WTC11 (cell line): ENCODE measurements around the gene FRYL. TPM values are rescaled to one million over a fixed set of nuclear protein-coding genes. Genes with fewer than 3 reads are reported as not detected.

ENCODE experiments used
- ATAC-seq: fragments of 200-7000 bp; cut with Tn5 transposase; 2 replicates; pipeline ENCODE4 v1.10.0; 2021; ENCODE audit warnings: mild to moderate bottlenecking, moderate library complexity
- CTCF ChIA-PET: fragments of 300-600 bp; sonication (Branson Sonifier 250); formaldehyde crosslinking; loops from one replicate; lab custom pipeline; 2021; ENCODE audit warnings: antibody characterized with exemption; lab: Charles Lee
- POLR2A ChIA-PET: fragments of 350-600 bp; sonication (Branson Sonifier 250); formaldehyde crosslinking; loops from one replicate; lab custom pipeline; 2021; ENCODE audit warnings: antibody characterized with exemption; lab: Charles Lee
- DNase-seq: peaks from one replicate; pipeline ENCODE4 v3.0.0; 2021; ENCODE audit warnings: low spot score
- H3K27ac Mint-ChIP-seq: 2 replicates; pipeline ENCODE4 v1.8.0; 2021; ENCODE audit warnings: mixed read lengths
- H3K27me3 Mint-ChIP-seq: 2 replicates; pipeline ENCODE4 v1.8.0; 2021; ENCODE audit warnings: low read depth, mild to moderate bottlenecking, moderate library complexity, mixed read lengths
- H3K36me3 Mint-ChIP-seq: 2 replicates; pipeline ENCODE4 v1.8.0; 2021; ENCODE audit warnings: mixed read lengths
- H3K4me1 Mint-ChIP-seq: 2 replicates; pipeline ENCODE4 v1.8.0; 2022; ENCODE audit warnings: mixed read lengths
- H3K4me3 Mint-ChIP-seq: 2 replicates; pipeline ENCODE4 v1.8.0; 2021; ENCODE audit warnings: mild to moderate bottlenecking, moderate library complexity, mixed read lengths
- H3K9me3 Mint-ChIP-seq: 2 replicates; pipeline ENCODE4 v1.8.0; 2021; ENCODE audit warnings: mixed read lengths
- CREM ChIP-seq: sonication (generic); formaldehyde crosslinking; IDR thresholded peaks from 2 replicates; pipeline ENCODE4 v1.8.1; 2022; ENCODE audit warnings: mild to moderate bottlenecking, missing genetic modification reagents, moderate library complexity
- ELF4 ChIP-seq: sonication (generic); formaldehyde crosslinking; IDR thresholded peaks from 2 replicates; pipeline ENCODE4 v1.8.1; 2022; ENCODE audit warnings: low read depth, mild to moderate bottlenecking, moderate library complexity, missing genetic modification reagents
- FOXJ3 ChIP-seq: sonication (generic); formaldehyde crosslinking; IDR thresholded peaks from 2 replicates; pipeline ENCODE4 v1.9.0; 2021; ENCODE audit warnings: missing genetic modification reagents, mild to moderate bottlenecking, borderline replicate concordance
- GRHL2 ChIP-seq: fragments of 250-450 bp; sonication (Bioruptor Pico); IDR thresholded peaks from 2 replicates; pipeline ENCODE4 v1.8.0; 2022; ENCODE audit warnings: mild to moderate bottlenecking, moderate library complexity; ENCODE audit not compliant: insufficient replicate concordance, severe bottlenecking
- NFATC4 ChIP-seq: fragments of 250-450 bp; sonication (Bioruptor Pico); IDR thresholded peaks from 2 replicates; pipeline ENCODE4 v1.9.0; 2021; ENCODE audit warnings: mild to moderate bottlenecking
- NFE2L1 ChIP-seq: sonication (generic); formaldehyde crosslinking; IDR thresholded peaks from 2 replicates; pipeline ENCODE4 v1.8.1; 2023; ENCODE audit warnings: missing genetic modification reagents
- NR1H2 ChIP-seq: sonication (generic); formaldehyde crosslinking; IDR thresholded peaks from 2 replicates; pipeline ENCODE4 v1.9.0; 2021; ENCODE audit warnings: mild to moderate bottlenecking, moderate library complexity, missing genetic modification reagents
- NR2C2 ChIP-seq: sonication (generic); formaldehyde crosslinking; IDR thresholded peaks from 2 replicates; pipeline ENCODE4 v1.8.0; 2022; ENCODE audit warnings: mild to moderate bottlenecking, missing genetic modification reagents
- RELA ChIP-seq: sonication (generic); formaldehyde crosslinking; IDR thresholded peaks from 2 replicates; pipeline ENCODE4 v1.8.1; 2022; ENCODE audit warnings: missing genetic modification reagents, mild to moderate bottlenecking, borderline replicate concordance
- RORB ChIP-seq: fragments of 250-450 bp; sonication (Bioruptor Pico); IDR thresholded peaks from 2 replicates; pipeline ENCODE4 v1.9.0; 2021; ENCODE audit warnings: mild to moderate bottlenecking
- SP1 ChIP-seq: sonication (generic); formaldehyde crosslinking; conservative IDR thresholded peaks from 2 replicates; pipeline ENCODE4 v1.8.1; 2022; ENCODE audit warnings: missing genetic modification reagents
- TEAD1 ChIP-seq: sonication (generic); formaldehyde crosslinking; IDR thresholded peaks from 2 replicates; pipeline ENCODE4 v1.8.0; 2022; ENCODE audit warnings: mild to moderate bottlenecking, missing genetic modification reagents
- TEAD4 ChIP-seq: sonication (generic); formaldehyde crosslinking; IDR thresholded peaks from 2 replicates; pipeline ENCODE4 v1.8.0; 2022; ENCODE audit warnings: mild to moderate bottlenecking, missing genetic modification reagents
- ZBTB21 ChIP-seq: sonication (generic); formaldehyde crosslinking; IDR thresholded peaks from 2 replicates; pipeline ENCODE4 v1.8.1; 2023; ENCODE audit warnings: mild to moderate bottlenecking, missing genetic modification reagents, borderline replicate concordance
- ZNF263 ChIP-seq: sonication (generic); formaldehyde crosslinking; IDR thresholded peaks from 2 replicates; pipeline ENCODE4 v1.8.1; 2022; ENCODE audit warnings: low read depth, mild to moderate bottlenecking, moderate library complexity, missing genetic modification reagents
- ZNF423 ChIP-seq: fragments of 250-450 bp; sonication (Bioruptor Pico); IDR thresholded peaks from 2 replicates; pipeline ENCODE4 v2.1.2; 2022; ENCODE audit warnings: mild to moderate bottlenecking, moderate library complexity
- total RNA-seq: library from RNA; stranded (reverse); gene quantifications from 3 replicates; pipeline ENCODE4 v1.2.3, GENCODE V29; 2021
- TF ChIP-seq, protein P1 (sequence below): fragments of 250-450 bp; sonication (Bioruptor Pico); IDR thresholded peaks from 2 replicates; pipeline ENCODE4 v1.9.0; 2021; ENCODE audit warnings: moderate library complexity, mild to moderate bottlenecking, inconsistent platforms, borderline replicate concordance
- TF ChIP-seq, protein P2 (sequence below): sonication (generic); formaldehyde crosslinking; IDR thresholded peaks from 2 replicates; pipeline ENCODE4 v1.8.1; 2023; ENCODE audit warnings: mild to moderate bottlenecking, missing genetic modification reagents, borderline replicate concordance
- TF ChIP-seq, protein P3 (sequence below): sonication (generic); formaldehyde crosslinking; conservative IDR thresholded peaks from 2 replicates; pipeline ENCODE4 v1.8.1; 2023; ENCODE audit warnings: mild to moderate bottlenecking, low read depth, missing genetic modification reagents, moderate library complexity
- TF ChIP-seq, protein P4 (sequence below): sonication (generic); formaldehyde crosslinking; IDR thresholded peaks from 2 replicates; pipeline ENCODE4 v1.8.1; 2023; ENCODE audit warnings: mild to moderate bottlenecking, moderate library complexity, missing genetic modification reagents
- TF ChIP-seq, protein P5 (sequence below): fragments of 200-600 bp; IDR thresholded peaks from 2 replicates; pipeline ENCODE4 v1.8.0; 2022; ENCODE audit warnings: antibody characterized with exemption

The FRYL gene
- total RNA-seq, 1 experiment from 2014 or later: 38.7 TPM

DNA sequence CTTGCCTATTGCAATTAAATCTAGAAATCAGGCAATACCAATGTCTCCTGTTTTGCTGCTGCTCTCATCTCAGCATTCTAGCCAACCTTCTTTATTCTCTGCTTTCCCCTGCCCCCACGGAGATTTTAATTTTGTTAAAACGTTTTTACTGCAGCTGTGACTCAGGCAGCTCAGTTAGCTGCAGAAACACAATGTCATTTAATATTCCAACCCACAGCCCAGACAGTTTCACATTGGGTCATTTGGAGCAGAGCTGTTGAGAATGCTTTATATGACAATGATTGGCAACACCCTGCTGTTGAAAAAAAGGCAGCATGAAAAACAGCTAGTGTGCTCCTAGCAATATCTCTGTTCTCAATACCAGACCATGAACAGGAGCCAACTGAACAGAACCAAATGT, 309.5 kb downstream of the FRYL start:
- Mint-ChIP-seq H3K27ac (no peak overlapping the region), H3K4me1 (peaks cover 11% of the 10 kb centered on the region), H3K36me3 (no peaks in the 10 kb centered on the region), H3K4me3 (no peak overlapping the region), H3K27me3 (no peaks in the 10 kb centered on the region), H3K9me3 (no peaks in the 10 kb centered on the region)
- DNase-seq (no peak), ATAC-seq (no peak)
- ChIA-PET POLR2A (no interaction called here), CTCF (interaction anchor here (0.6 kb wide), 1 partner anchor 361 kb away, joined by 3 read pairs; no protein-coding TSS in a partner anchor)
- TF ChIP-seq, protein P1, sequence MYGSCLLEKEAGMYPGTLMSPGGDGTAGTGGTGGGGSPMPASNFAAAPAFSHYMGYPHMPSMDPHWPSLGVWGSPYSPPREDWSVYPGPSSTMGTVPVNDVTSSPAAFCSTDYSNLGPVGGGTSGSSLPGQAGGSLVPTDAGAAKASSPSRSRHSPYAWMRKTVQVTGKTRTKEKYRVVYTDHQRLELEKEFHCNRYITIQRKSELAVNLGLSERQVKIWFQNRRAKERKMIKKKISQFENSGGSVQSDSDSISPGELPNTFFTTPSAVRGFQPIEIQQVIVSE (CRISPR knock-in tag): no peak
- no peak for TF ChIP-seq SP1 (CRISPR knock-in tag)
- TF ChIP-seq RELA (CRISPR knock-in tag): no peak
- no peak for TF ChIP-seq TEAD1 (CRISPR knock-in tag)
- no peak for TF ChIP-seq GRHL2 (CRISPR knock-in tag)
- no peak for TF ChIP-seq NR2C2 (CRISPR knock-in tag)
- TF ChIP-seq TEAD4 (CRISPR knock-in tag): no peak
- no peak for TF ChIP-seq FOXJ3
- no peak for TF ChIP-seq ELF4 (CRISPR knock-in tag)
- TF ChIP-seq RORB (CRISPR knock-in tag): no peak
- no peak for TF ChIP-seq NFE2L1 (CRISPR knock-in tag)
- TF ChIP-seq CREM: no peak
- TF ChIP-seq, protein P2, sequence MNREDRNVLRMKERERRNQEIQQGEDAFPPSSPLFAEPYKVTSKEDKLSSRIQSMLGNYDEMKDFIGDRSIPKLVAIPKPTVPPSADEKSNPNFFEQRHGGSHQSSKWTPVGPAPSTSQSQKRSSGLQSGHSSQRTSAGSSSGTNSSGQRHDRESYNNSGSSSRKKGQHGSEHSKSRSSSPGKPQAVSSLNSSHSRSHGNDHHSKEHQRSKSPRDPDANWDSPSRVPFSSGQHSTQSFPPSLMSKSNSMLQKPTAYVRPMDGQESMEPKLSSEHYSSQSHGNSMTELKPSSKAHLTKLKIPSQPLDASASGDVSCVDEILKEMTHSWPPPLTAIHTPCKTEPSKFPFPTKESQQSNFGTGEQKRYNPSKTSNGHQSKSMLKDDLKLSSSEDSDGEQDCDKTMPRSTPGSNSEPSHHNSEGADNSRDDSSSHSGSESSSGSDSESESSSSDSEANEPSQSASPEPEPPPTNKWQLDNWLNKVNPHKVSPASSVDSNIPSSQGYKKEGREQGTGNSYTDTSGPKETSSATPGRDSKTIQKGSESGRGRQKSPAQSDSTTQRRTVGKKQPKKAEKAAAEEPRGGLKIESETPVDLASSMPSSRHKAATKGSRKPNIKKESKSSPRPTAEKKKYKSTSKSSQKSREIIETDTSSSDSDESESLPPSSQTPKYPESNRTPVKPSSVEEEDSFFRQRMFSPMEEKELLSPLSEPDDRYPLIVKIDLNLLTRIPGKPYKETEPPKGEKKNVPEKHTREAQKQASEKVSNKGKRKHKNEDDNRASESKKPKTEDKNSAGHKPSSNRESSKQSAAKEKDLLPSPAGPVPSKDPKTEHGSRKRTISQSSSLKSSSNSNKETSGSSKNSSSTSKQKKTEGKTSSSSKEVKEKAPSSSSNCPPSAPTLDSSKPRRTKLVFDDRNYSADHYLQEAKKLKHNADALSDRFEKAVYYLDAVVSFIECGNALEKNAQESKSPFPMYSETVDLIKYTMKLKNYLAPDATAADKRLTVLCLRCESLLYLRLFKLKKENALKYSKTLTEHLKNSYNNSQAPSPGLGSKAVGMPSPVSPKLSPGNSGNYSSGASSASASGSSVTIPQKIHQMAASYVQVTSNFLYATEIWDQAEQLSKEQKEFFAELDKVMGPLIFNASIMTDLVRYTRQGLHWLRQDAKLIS: no peak

DNA sequence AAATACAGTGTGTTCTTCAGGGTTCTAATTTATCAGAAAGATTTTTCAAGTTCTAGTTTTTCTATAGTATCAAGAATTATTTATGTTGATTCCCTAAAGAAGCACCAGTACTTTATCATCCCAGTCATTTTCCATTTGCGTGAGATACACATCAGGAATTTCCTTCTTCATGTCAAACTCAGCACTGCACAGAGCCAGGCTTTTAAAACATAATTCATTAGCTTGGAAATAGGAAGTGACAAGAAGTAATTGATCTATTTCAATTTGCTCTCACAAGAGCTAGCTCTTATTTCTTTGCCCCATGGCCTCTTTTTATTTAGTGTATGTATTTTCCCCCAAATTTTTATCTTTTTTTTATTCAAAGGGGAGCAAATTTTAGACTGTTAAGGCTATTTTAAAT, 309.9 kb downstream of the FRYL start:
- ChIA-PET POLR2A (no interaction called here), CTCF (no interaction called here)
- Mint-ChIP-seq H3K4me1 (peaks cover 11% of the 10 kb centered on the region), H3K9me3 (no peaks in the 10 kb centered on the region), H3K4me3 (no peak overlapping the region), H3K27me3 (no peaks in the 10 kb centered on the region), H3K36me3 (no peaks in the 10 kb centered on the region), H3K27ac (no peak overlapping the region)
- TF ChIP-seq, protein P3, sequence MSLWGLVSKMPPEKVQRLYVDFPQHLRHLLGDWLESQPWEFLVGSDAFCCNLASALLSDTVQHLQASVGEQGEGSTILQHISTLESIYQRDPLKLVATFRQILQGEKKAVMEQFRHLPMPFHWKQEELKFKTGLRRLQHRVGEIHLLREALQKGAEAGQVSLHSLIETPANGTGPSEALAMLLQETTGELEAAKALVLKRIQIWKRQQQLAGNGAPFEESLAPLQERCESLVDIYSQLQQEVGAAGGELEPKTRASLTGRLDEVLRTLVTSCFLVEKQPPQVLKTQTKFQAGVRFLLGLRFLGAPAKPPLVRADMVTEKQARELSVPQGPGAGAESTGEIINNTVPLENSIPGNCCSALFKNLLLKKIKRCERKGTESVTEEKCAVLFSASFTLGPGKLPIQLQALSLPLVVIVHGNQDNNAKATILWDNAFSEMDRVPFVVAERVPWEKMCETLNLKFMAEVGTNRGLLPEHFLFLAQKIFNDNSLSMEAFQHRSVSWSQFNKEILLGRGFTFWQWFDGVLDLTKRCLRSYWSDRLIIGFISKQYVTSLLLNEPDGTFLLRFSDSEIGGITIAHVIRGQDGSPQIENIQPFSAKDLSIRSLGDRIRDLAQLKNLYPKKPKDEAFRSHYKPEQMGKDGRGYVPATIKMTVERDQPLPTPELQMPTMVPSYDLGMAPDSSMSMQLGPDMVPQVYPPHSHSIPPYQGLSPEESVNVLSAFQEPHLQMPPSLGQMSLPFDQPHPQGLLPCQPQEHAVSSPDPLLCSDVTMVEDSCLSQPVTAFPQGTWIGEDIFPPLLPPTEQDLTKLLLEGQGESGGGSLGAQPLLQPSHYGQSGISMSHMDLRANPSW (CRISPR knock-in tag): no peak
- TF ChIP-seq ZNF263 (CRISPR knock-in tag) (no peak), TEAD4 (CRISPR knock-in tag) (no peak), NFATC4 (CRISPR knock-in tag) (no peak), ZNF423 (CRISPR knock-in tag) (no peak), NR1H2 (CRISPR knock-in tag) (no peak), ZBTB21 (CRISPR knock-in tag) (no peak)
- TF ChIP-seq, protein P4, sequence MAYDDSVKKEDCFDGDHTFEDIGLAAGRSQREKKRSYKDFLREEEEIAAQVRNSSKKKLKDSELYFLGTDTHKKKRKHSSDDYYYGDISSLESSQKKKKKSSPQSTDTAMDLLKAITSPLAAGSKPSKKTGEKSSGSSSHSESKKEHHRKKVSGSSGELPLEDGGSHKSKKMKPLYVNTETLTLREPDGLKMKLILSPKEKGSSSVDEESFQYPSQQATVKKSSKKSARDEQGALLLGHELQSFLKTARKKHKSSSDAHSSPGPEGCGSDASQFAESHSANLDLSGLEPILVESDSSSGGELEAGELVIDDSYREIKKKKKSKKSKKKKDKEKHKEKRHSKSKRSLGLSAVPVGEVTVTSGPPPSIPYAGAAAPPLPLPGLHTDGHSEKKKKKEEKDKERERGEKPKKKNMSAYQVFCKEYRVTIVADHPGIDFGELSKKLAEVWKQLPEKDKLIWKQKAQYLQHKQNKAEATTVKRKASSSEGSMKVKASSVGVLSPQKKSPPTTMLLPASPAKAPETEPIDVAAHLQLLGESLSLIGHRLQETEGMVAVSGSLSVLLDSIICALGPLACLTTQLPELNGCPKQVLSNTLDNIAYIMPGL (CRISPR knock-in tag): no peak
- TF ChIP-seq, protein P5, sequence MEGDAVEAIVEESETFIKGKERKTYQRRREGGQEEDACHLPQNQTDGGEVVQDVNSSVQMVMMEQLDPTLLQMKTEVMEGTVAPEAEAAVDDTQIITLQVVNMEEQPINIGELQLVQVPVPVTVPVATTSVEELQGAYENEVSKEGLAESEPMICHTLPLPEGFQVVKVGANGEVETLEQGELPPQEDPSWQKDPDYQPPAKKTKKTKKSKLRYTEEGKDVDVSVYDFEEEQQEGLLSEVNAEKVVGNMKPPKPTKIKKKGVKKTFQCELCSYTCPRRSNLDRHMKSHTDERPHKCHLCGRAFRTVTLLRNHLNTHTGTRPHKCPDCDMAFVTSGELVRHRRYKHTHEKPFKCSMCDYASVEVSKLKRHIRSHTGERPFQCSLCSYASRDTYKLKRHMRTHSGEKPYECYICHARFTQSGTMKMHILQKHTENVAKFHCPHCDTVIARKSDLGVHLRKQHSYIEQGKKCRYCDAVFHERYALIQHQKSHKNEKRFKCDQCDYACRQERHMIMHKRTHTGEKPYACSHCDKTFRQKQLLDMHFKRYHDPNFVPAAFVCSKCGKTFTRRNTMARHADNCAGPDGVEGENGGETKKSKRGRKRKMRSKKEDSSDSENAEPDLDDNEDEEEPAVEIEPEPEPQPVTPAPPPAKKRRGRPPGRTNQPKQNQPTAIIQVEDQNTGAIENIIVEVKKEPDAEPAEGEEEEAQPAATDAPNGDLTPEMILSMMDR: no peak
- DNase-seq (no peak), ATAC-seq (no peak)
